Breast epithelium (tissue), 4 donors: ENCODE results near the gene SLC2A11. TPM values are rescaled to one million over a fixed set of nuclear protein-coding genes. Genes with fewer than 3 reads are reported as not detected.
A peak's percentile ranks its signal among the peaks of the same experiment; 100 is the strongest.

Source experiments
- DNase-seq, 2 donors: peaks; one replicate each; pipeline ENCODE4 v3.0.0-alpha.2; 2019; ENCODE audit warnings: low spot score in 2 of 2
- H3K27ac ChIP-seq, 2 donors: fragments of 200-600 bp; sonication (generic) in 1 of 2; one replicate each; pipeline ENCODE4 v1.5.1; 2016 to 2019; ENCODE audit warnings: mild to moderate bottlenecking in 1 of 2
- H3K27me3 ChIP-seq, 2 donors: fragments of 200-600 bp; sonication (generic) in 1 of 2; one replicate each; pipeline versions ENCODE4 v1.5.1 to v1.6.0; 2017 to 2019; ENCODE audit warnings: control low read depth in 1 of 2, mild to moderate bottlenecking in 1 of 2
- H3K36me3 ChIP-seq: fragments of 200-600 bp; one replicate; pipeline ENCODE4 v1.5.1; 2019
- H3K4me1 ChIP-seq, 2 donors: fragments of 200-600 bp; sonication (generic); one replicate each; pipeline ENCODE4 v1.5.1; 2016 to 2019; ENCODE audit warnings: control low read depth in 1 of 2
- H3K4me3 ChIP-seq, 3 donors: fragments of 200-600 bp; sonication (generic); 1 replicate in 2 of 3; 2 replicates in 1 of 3; pipeline ENCODE4 v1.5.1; 2016 to 2019; ENCODE audit warnings: mild to moderate bottlenecking in 3 of 3, moderate library complexity in 2 of 3
- H3K9me3 ChIP-seq, 2 donors: fragments of 200-600 bp; sonication (generic) in 1 of 2; one replicate each; pipeline ENCODE4 v1.5.1; 2016 to 2019; ENCODE audit warnings: control low read depth in 1 of 2
- CTCF ChIP-seq, 3 donors: fragments of 450-650 bp; IDR thresholded peaks; one replicate each; pipeline ENCODE4 v1.5.1; 2016 to 2017; ENCODE audit warnings: antibody characterized with exemption in 3 of 3, mild to moderate bottlenecking in 3 of 3, moderate library complexity in 3 of 3
- POLR2A ChIP-seq: fragments of 450-650 bp; IDR thresholded peaks from one replicate; pipeline ENCODE4 v1.6.1; 2016; ENCODE audit warnings: antibody characterized with exemption, mild to moderate bottlenecking, moderate library complexity
- POLR2AphosphoS5 ChIP-seq, 3 donors: sonication (generic); formaldehyde crosslinking; IDR thresholded peaks; one replicate each; pipeline ENCODE4 v1.6.1; 2017; ENCODE audit warnings: antibody characterized with exemption in 3 of 3
- intact Hi-C: fragments of 100-400 bp; cut with DNase I; formaldehyde crosslinking; loops from one replicate; pipeline ENCODE4 v1.15.1; 2023; ENCODE audit warnings: low total_unique reads
- total RNA-seq, 3 donors: library from RNA; depleted of rRNA; stranded (reverse); fragments of >200 nt; gene quantifications; one replicate each; pipeline ENCODE4 v1.1.0, GENCODE V29; 2016

The SLC2A11 gene
- total RNA-seq, 3 donors from 2014 or later: 10.2 to 17.0 (median 13.1) TPM

GRCh38 chr22:23893945-23894709 is 36.5 kb downstream of the SLC2A11 start, which contains the start of gene MIF:
TSS of gene MIF (plus strand) at chr22:23894383. CDS start at chr22:23894475, 92 bp downstream.
- peak; percentile 91 to 96 for DNase-seq
- Histone ChIP-seq H3K27ac (peak within 1 kb of the TSS; percentile 98 to 99), H3K4me3 (peak within 1 kb of the TSS; percentile 75 to 88 (median 86)), H3K9me3 (no peaks in the 10 kb centered on the region), H3K4me1 (no peaks in the 10 kb centered on the region), H3K27me3 (no peaks in the 10 kb centered on the region), H3K36me3 (no peaks in the 10 kb centered on the region)
- TF ChIP-seq POLR2A (peak; percentile 94), POLR2AphosphoS5 (IDR thresholded peaks at IDR 0.05) (peak in 2 of 3 donors; percentile 90 to 96), CTCF (IDR thresholded peaks at IDR 0.05) (peak; percentile 83 to 91 (median 89))
- intact Hi-C loops: no loop called here

- TF ChIP-seq CTCF (IDR thresholded peaks at IDR 0.05) (peak; percentile 35 to 44 (median 37)), POLR2A (no peak), POLR2AphosphoS5 (IDR thresholded peaks at IDR 0.05) (peak in 2 of 3 donors; percentile 7 to 34)
- H3K9me3 ChIP-seq: no peaks in the 10 kb centered on the region
- peak; percentile 80 to 88 for DNase-seq
- H3K4me1 ChIP-seq: no peaks in the 10 kb centered on the region
- H3K4me3 ChIP-seq: peak overlapping the region; percentile 75 to 88 (median 86)
- no peaks in the 10 kb centered on the region for H3K36me3 ChIP-seq
- peak overlapping the region; percentile 98 to 99 for H3K27ac ChIP-seq
- no peaks in the 10 kb centered on the region for H3K27me3 ChIP-seq
- intact Hi-C loops: no loop called here
Observed at GRCh38 chr22:23894710-23895598, 37.3 kb downstream of the SLC2A11 start.

- peak overlapping the region; percentile 75 to 88 (median 86) for H3K4me3 ChIP-seq
- peak overlapping the region; percentile 98 to 99 for H3K27ac ChIP-seq
- TF ChIP-seq POLR2AphosphoS5 (IDR thresholded peaks at IDR 0.05): no peak
- no peak for TF ChIP-seq POLR2A
- no peak for TF ChIP-seq CTCF (IDR thresholded peaks at IDR 0.05)
- H3K4me1 ChIP-seq: no peaks in the 10 kb centered on the region
- intact Hi-C loops: no loop called here
- H3K27me3 ChIP-seq: no peaks in the 10 kb centered on the region
- no peak for DNase-seq
- no peaks in the 10 kb centered on the region for H3K9me3 ChIP-seq
- H3K36me3 ChIP-seq: no peaks in the 10 kb centered on the region
Observed at GRCh38 chr22:23895599-23896144, 38.0 kb downstream of the SLC2A11 start.

- H3K9me3 ChIP-seq: no peaks in the 10 kb centered on the region
- intact Hi-C loops: no loop called here
- no peak for DNase-seq
- no peaks in the 10 kb centered on the region for H3K27me3 ChIP-seq
- H3K36me3 ChIP-seq: no peaks in the 10 kb centered on the region
- no peaks in the 10 kb centered on the region for H3K4me1 ChIP-seq
- peak overlapping the region; percentile 98 to 99 for H3K27ac ChIP-seq
- peak overlapping the region in 1 of 3 donors; percentile 88 for H3K4me3 ChIP-seq
- TF ChIP-seq POLR2AphosphoS5 (IDR thresholded peaks at IDR 0.05) (no peak), CTCF (IDR thresholded peaks at IDR 0.05) (no peak), POLR2A (no peak)
Observed at GRCh38 chr22:23896166-23896522, 38.5 kb downstream of the SLC2A11 start.
